Measurements from ENCODE around the gene RPH3AL.
A peak's percentile ranks its signal among the peaks of the same experiment; 100 is the strongest.

The RPH3AL gene, protein sequence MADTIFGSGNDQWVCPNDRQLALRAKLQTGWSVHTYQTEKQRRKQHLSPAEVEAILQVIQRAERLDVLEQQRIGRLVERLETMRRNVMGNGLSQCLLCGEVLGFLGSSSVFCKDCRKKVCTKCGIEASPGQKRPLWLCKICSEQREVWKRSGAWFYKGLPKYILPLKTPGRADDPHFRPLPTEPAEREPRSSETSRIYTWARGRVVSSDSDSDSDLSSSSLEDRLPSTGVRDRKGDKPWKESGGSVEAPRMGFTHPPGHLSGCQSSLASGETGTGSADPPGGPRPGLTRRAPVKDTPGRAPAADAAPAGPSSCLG

DNA sequence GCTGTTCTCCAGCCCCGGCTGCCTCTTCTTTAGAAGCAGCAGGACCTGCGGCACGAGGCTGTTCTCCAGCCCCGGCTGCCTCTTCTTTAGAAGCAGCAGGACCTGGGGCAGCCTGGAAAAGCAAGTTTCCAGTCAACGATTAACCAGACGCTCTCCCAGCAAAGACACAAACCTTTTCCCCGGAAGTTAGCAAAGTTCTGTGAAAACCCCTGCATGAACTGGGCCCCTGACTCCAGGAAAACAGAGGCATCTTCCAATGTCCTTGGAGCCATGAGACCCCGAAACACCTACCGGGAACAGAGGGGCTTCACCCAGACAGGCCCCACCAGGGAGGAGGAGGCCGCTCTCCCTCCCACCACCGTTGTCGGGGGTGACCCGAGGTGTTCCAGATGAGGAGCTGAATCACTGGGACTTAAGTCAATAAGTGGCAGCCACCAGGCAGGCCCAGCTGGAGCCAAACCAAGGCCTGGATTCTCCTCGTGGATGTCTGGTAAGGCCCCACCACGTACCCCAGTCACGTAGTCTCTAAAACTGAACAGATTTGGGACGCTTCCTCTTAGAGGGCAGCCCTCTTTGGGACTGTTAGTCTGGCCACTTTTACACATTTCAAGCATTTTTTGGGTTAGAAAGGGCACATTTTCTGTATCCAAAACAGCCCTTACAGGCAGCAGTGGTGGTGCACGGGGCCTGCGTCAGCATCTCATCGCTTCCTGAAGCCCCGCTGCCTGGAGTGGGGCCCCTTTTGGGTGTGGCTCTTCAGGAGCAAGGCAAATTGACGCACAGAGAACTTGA, at the start of gene RPH3AL:
Gene RPH3AL, minus strand, starts transcription at position 387 of the 792 bp plus-strand sequence. CDS start 25,264 bp downstream, outside the sequence.
- DNase-seq, result peak in 1 of 10 donors; percentile 77
- intact Hi-C loops (cut with DNase I), result no loop called here

DNA sequence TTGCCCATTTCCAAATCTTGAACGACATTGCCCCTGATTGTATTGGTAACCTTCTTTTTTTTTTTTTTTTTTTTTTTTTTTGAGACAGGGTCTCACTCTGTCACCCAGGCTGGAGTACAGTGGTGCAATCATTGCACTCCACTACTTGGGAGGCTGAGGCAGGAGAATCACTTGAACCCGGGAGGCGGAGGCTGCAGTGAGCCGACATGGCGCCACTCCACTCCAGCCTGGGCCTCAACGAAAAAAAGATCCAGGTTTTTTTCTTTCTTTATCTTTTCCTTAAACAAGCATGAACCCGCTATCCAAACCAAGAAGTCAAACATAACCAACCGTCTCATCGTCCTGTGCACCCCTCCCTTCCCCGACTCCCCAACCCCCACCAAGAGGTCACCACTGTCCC, 47.6 kb upstream of the RPH3AL start:
- intact Hi-C loops (cut with DNase I), result no loop called here
- peak in 1 of 10 donors; percentile 25 for DNase-seq

DNA sequence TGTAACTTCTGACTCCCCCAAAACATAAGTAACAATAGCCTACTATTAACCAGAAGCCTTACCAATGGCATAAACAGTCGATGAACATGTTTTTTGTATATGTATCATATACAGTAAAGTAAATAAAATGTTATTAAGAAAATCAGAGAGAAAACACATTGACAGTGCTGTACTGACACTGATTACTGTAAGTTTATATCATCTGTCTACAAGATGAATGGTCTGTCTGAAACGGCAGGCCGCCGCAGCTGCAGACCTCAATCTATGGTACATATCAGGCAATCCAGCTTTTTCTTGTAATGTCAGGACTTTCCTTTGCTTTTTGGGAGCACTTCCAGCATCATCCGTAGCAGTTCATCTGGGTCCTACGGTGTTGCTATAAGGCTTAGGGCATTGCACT, 44.2 kb upstream of the RPH3AL start:
- intact Hi-C loops (cut with DNase I), result no loop called here

DNA sequence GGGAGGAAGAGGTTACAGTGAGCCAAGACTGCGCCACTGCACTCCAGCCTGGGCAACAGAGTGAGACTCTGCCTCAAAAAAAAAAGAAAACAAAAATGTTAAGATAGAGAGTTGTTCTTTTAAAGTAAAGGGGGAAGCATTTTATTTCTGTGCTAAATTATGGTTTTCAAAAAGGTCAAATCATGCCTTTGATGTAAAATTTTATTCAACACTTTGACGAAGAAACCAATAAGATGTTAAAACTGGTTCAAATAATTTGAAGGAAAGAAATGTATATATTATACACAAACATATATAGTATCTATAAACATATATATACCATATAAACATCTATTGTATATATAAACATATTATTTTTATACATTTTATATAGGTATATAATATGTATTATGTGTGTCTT, 43.4 kb upstream of the RPH3AL start:
- DNase-seq, result no peak
- intact Hi-C loops (cut with DNase I), result no loop called here

More for the DNA sequence above, 44.2 kb upstream of the RPH3AL start:
- peak in 2 of 10 donors; percentile 13 to 15 for DNase-seq

DNA sequence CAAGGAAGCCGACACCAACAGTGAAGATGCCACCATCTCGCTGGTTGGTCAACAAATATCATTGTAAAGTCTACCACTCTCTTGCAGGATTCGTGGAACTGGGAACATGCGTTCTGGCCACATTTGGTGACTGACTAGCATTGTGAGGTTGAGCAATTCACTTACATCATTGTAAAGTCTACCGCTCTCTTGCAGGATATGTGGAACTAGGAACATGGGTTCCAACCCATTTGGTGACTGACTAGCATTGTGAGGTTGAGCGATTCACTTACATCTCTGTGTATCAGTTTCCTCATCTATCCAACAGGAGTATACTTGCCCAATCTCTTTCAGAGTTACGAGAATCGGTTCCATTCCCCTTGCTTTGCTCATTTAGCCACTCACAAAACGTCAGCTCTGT, 42.6 kb upstream of the RPH3AL start:
- no peak for DNase-seq
- intact Hi-C loops (cut with DNase I), result no loop called here

DNA sequence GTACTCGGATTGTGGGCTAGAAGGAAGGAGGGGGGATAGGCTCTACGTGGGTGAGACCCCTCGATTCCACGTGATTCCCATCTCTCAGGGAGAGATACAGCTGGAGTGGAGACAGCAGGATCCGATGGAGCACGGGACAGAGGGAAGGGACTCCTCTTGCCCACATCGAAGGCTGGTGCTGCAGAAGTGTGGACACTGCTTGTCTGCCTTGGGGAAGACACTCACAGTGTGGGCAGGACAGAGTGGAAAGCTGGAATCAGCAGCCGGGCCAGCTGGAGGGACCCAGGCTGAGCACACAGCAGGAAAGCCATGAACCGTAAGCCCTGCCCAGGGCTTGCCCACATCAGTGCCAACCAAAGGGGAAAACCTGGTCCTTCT, 42.1 kb upstream of the RPH3AL start:
- intact Hi-C loops (cut with DNase I), result no loop called here
- DNase-seq, result peak in 2 of 10 donors; percentile 27 to 37

DNA sequence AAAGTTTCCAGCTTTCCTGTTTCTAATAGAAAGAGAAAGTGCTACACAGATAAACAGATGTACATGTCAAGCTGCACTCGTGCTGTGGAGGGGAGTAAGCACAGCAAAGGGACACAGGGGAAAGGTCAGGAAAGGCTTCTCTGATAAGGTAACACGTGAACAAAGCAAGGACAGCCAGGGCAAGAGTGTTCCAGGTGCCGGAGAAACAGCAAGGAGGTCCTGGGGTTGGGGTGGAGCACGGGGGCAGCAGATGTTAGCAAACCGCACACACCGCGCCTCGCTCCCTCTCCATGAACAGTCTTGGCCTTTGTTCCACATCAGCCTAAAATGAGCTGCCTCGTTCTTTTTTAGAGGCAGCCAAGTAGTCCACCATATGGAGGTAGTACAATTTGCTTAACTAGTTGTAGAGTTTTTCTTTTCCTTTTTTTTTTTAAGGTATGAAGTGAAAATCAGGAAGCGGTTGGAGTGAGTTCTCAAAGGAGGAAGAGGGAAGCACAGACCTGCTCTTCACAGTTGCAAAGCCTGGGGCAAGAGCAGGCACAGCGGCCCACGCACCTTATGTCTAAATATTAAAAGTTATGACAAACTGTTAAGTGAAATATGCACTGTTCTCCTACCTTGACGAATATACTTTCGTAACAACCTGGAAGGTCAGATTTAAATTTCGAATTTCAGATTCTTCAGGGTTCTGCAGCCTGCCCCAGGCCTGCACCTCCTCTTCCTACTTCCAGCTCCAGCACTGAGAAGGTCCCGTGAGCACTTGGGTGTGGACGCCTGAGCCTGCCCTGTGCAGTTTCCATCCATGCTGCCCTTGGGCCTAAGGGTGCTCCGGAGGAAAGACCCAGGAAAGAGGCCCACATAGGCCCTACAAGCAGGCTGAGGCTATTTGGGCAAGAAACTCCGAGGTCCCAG, 41.5 kb upstream of the RPH3AL start:
- peak in 3 of 10 donors; percentile 53 to 68 (median 57) for DNase-seq
- intact Hi-C loops (cut with DNase I), result no loop called here

DNA sequence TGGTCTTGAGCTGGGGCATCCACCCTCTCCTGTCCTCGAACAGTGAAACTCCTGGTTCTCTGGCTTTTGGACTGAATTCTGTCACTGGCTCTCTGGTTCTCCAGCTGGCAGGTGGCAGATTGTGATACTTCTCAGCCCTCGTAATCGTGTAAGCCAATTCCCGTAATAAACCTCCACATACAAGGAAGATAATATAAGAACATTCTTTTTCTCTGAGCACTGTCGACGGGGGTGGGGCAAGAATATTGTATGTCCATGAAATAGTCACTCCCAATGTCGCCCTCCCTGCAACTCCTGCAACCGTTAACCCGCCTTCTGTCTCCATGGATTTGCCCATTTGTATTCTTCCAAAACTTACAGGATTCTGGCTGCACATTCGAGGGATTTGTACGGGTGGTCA, 39.2 kb upstream of the RPH3AL start:
- intact Hi-C loops (cut with DNase I), result no loop called here
- peak in 1 of 10 donors; percentile 7 for DNase-seq

DNA sequence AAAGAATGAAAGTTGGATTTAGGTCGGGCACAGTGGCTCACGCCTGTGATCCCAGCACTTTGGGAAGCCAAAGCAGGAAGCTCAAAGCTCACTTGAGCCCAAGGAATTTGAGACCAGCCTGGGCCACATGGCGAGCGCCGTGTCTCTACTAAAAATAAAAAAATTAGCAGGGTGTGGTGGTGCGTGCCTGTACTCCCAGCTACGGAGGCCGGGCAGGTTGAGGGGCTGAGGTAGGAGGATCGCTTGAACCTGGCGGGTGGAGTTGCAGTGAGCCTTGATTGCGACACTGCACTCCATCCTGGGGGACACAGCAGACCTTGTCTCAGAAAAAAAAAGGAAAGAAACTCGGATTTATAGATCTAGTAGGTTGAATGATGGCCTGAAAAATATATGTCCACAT, 37.4 kb upstream of the RPH3AL start:
- intact Hi-C loops (cut with DNase I), result no loop called here
- peak in 3 of 10 donors; percentile 29 to 62 (median 61) for DNase-seq

DNA sequence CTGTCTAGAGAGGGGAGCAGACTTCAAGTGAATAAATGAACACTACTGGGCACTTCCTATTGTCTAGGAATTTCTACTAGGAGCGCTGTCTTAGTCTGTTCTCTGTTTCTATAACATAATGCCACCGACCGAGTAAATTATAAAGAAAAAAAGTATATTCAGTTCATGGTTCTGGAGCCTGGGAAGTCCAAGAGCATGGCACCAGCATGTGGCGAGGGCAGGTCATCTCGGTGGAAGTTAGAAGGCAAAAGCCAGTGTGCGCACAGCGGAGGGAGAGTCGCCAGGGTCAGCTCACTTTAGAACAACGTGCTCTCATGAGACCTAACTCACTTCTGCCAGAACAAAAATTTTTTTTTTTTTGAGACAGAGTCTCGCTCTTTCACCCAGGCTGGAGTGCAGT, 35.5 kb upstream of the RPH3AL start:
- DNase-seq, result peak in 3 of 10 donors; percentile 30 to 40 (median 37)
- intact Hi-C loops (cut with DNase I), result no loop called here

DNA sequence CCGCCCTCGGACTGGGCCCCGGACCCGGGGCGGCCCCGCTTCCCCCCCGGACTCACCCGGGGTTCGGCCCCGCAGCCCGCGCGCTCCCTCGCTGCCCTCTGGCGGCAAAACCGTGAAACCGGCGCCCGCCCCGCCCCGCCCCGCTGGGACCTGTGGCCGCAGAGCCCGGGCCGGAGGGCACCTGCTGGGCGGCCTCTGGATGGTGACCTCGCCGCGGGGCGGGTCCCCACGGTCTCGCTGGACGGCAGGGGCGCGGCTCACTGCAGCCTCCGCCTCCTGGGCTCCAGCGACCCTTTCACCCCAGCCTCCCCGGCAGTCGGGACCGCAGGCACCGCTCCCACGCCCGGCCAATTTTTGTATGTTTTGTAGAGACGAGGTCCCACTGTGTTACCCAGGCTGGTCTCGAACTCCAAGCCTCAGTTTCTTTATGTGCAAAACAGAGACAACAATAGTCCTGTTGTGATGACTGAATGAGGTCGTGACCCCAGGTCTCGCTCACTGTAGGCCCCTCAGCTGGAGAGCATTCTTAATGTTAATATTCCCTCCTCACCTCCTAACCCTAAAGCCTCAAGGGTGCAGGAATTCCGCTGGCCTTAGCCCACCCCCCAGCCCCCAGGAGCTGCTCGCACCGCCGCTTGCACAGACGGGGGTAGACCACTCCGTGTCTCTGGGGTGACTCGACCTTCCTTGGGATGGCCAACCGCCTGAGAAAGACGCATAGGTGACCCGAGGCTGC, 33.7 kb upstream of the RPH3AL start:
- DNase-seq, result peak; percentile 37 to 94 (median 68)
- intact Hi-C loops (cut with DNase I), result loop anchor here (2.0 kb wide), 1 partner anchor 222 kb away; no protein-coding TSS in a partner anchor

DNA sequence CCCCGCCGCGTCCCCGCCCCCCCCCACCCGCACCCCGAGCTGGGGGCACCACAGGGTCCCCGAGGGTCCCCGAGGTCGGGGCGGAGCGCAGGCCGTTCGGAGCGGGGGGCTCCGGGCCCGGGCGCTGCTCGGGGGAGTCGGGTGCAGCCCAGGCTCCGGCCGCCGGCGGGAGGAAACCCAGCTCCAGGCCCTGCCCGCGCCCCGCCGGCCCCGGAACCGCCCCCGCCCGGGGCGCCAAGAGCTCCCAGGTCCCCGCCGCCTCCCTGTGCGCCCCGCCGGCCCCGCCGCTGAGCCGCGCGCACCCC, 33.2 kb upstream of the RPH3AL start:
- DNase-seq, result no peak
- intact Hi-C loops (cut with DNase I), result loop anchor here (2.0 kb wide), 1 partner anchor 221 kb away; no protein-coding TSS in a partner anchor

DNA sequence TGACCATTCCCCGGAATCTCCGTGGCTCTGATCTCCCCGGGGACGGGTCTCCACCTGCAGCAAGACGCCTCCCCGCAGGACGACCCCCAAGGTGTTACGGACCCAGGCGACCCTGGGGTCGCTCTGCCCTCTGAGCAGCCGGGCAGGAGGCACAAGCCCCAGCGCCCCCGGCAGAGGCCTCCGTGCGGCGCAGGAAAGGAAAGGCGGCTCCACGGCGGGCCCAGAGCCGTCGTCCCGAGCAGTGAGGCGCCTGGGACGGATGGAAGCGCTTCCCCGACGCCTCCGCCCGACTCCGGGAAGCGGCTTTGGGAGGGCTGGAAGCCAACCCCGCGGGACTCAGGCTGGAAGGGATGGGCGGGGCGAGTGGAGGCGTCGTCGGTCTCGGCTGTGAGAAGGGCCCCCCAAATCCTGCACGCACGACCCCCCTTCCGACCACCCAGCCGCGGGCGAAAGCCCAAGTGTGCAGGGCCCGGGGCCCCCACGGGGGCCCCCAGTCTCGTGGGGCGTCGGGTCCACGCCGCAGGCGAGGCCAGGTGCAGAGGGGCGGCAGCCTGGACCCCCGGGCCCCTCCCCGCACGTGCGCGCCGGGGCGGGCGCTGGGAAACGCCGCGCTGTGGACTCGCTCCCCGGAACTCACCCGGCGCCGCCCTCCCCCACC, 32.7 kb upstream of the RPH3AL start:
- DNase-seq, result peak in 2 of 10 donors; percentile 70 to 87
- intact Hi-C loops (cut with DNase I), result no loop called here

DNA sequence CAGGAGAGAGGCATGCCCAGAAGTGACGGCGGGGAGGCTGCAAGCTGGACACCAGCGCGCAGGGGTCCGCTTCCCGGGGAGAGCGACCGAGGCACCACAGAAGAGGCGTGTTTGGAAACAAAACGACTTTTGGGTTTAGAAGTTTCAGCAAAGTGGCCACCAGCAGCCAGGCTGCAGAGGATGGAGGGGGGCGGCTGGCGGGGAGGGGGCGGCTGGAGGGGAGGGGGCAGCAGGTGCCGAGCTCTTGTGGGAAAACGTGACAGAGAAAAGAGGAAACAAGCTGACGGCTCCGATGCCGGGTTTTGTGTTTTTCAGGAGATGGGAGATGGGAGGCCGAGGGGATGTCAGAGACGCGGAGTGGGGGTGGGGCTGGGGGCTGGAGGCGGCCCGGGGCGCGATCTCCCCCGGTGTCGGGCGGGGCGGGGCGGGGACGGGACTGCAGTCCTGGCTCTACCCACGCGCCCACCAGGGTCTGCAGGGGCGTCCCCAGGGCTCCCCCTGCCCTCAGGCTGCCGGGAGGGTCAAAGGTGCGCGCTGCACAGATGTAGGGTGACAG, 32.1 kb upstream of the RPH3AL start:
- DNase-seq, result no peak
- intact Hi-C loops (cut with DNase I), result no loop called here

DNA sequence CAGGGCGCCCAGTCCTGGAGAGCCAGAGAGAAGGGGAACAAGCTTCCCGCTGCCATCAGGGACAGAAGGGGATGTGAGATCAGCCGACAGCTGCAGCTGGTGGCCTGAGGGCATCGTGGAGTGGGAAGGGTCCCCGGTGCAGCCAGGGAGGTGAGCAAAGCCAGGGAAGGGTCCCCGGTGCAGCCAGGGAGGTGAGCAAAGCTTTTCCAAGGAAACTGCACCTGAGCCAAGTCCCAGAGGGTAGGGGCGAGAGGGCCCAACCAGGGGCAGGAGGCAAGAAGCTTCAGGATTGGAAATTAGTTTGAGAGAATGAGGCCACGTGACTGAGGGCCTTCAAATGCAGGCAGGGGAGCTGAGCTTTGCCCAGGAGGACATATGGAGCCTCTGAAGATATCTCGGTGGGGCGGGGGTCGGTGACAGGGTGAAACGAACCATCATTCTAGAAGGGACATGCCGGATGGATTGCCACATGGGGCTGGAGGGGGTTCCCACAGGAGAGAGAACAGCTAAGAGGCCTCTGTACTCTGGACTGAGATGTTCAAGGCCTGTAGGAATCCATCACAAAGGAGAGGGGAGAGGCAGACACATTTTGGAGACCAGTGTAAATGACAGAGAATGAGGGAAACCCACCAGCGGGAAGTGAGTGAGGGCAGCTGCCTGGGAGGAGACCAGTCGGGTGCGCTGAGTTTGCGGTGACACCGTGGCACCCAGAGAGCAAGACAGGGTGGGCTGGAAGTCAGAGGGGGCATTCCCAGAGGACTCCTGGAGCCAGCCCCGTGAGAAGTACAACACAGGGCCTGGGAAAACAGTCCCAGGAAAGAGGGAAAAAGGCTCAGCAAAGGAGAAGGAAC, 31.4 kb upstream of the RPH3AL start:
- intact Hi-C loops (cut with DNase I), result no loop called here
- peak in 2 of 10 donors; percentile 19 to 41 for DNase-seq

DNA sequence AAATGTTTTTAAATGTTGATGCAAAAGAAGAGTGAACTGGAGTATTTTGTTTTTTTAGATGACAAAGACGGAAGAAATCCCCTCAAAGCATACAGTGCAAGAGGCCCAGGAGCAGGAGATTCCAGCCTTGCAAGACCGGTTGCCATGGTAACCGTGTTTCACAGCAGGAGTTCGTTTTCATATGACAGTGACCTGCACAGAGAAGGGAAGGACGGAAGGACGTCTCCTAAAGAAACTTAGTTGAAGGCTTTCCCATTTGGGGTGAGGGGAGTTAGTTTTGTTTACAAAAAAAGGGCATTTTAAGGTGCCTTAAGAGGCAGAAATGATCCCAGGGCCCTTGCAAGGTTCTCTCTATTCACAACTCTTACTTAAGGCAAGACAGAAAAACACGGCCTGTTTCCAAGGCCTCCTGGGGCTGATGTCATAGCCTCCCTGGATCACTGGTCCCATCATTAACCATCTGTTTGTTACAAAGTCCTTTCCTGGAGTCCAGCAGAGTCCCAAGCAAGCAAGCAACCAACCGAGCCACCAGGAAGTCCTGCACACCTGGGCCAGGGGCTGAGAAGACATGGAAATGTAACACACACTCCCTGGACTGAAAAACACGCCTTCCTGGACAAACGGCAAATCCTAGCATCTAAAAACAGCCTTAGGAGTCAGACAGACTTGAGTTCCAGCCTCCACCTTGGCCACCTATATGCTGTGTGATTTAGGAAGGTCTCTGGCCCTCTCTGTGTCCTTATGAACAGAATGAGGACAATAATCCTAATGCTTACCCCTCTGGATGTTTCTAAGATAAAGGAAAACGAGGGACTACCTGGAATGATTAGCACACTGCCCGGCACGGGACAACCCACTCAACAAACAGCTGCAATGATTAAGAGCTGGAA, 30.3 kb upstream of the RPH3AL start:
- intact Hi-C loops (cut with DNase I), result no loop called here
- DNase-seq, result peak in 4 of 10 donors; percentile 45 to 77 (median 54)

DNA sequence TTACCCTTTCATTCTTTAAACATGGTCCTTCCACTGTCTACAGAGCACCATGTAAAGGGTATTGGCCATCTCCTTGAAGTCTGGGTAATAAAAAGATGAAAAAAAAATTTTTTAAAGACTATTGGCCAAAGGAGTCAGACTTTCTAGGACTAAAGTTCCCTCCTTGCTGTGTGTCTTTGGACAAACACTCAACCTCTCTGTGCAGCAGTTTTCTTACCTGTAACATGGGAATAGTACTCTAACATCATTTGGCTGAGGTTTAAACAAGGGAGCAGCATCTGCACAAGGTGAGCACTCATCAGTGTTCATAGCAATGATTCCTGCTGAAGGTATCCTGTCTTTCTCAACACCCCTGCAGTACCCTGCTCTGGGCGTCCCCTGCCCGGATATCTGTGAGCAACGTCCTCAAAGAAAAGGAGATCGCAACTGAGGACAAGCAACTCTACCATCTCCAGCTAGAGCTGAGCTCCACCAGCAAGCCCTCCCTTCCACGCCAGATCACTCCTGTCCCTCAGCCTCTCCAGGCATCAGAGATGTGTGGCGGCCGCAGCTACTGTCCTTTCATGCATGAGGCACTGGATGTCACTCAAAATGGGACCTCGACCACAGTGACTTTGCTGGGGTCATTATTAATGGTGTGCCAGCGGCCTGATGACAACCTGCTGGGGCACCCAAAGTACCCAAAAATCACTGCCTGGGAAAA, 29.5 kb upstream of the RPH3AL start:
- intact Hi-C loops (cut with DNase I), result no loop called here
- DNase-seq, result peak in 1 of 10 donors; percentile 73
